K562 (cell line): ENCODE measurements around the gene DARS1. TPM values are rescaled to one million over a fixed set of nuclear protein-coding genes. Genes with fewer than 3 reads are reported as not detected.

Experiments
- ATAC-seq: fragments of 200-7000 bp; cut with Tn5 transposase; 3 replicates; pipeline ENCODE4 v1.9.1; 2020; ENCODE audit warnings: moderate library complexity
- BruUV-seq: library from RNA; stranded (reverse); fragments of 400-500 nt; replicated peaks from 2 replicates; lab custom pipeline; 2021; lab: Mats Ljungman, UMichigan
- CTCF ChIA-PET: fragments of 300-600 bp; formaldehyde crosslinking; extraction: SDS; loops from one replicate; lab custom pipeline; 2021; ENCODE audit warnings: low intra/inter-chr PET ratio; lab: Yijun Ruan, JAX
- POLR2A ChIA-PET: fragments of 300-600, 350-650 bp; sonication (Branson Sonifier 250); formaldehyde crosslinking; extraction: SDS; loops from one replicate; lab custom pipeline; 2021; ENCODE audit warnings: antibody characterized with exemption, inconsistent platforms; lab: Yijun Ruan, JAX
- DNase-seq, 4 experiments: peaks; one replicate each; pipeline versions ENCODE4 v3.0.0 to v3.0.0-alpha.2; 2011 to 2018; ENCODE audit warnings: low spot score in 3 of 4, mixed read lengths in 3 of 4; ENCODE audit errors: extremely low read depth in 1 of 4
- FAIRE-seq: peaks from 2 replicates; lab custom pipeline; 2011; peaks lifted over from hg19 to GRCh38; lab: Jason Lieb, UNC
- H2AFZ ChIP-seq: 2 replicates; pipeline ENCODE4 v1.6.0; 2011; ENCODE audit warnings: low read depth, low read length, control low read depth, inconsistent platforms
- H3K27ac ChIP-seq: fragments of 200-600 bp; 3 replicates; pipeline ENCODE4 v1.8.0; 2011; ENCODE audit warnings: low read depth, mild to moderate bottlenecking, control low read depth, inconsistent platforms, low read length, moderate library complexity, mixed read lengths; ENCODE audit errors: extremely low read depth
- H3K27me3 ChIP-seq, 2 experiments: fragments of 300-600 bp in 1 of 2; 2 replicates in 1 of 2; 3 replicates in 1 of 2; pipeline versions ENCODE4 v1.6.0 to v1.8.0; 2011; ENCODE audit warnings: inconsistent platforms in 2 of 2, low read length in 2 of 2, mild to moderate bottlenecking in 1 of 2, mixed read lengths in 1 of 2, moderate library complexity in 1 of 2; ENCODE audit not compliant: control insufficient read depth in 2 of 2, insufficient read depth in 2 of 2
- H3K36me3 ChIP-seq: fragments of 300-600 bp; 3 replicates; pipeline ENCODE4 v1.8.0; 2011; ENCODE audit warnings: mild to moderate bottlenecking, low read length, inconsistent platforms; ENCODE audit not compliant: control insufficient read depth, insufficient read depth
- H3K4me1 ChIP-seq, 2 experiments: fragments of 200-600 bp in 1 of 2; replicated peaks in 1 of 2; 2 replicates in 1 of 2; 3 replicates in 1 of 2; pipeline versions ENCODE4 v1.5.1 to v1.8.0; 2011; ENCODE audit warnings: inconsistent platforms in 2 of 2, low read length in 2 of 2, mild to moderate bottlenecking in 1 of 2, mixed read lengths in 1 of 2, moderate library complexity in 1 of 2; ENCODE audit not compliant: control insufficient read depth in 2 of 2, insufficient read depth in 2 of 2
- H3K4me2 ChIP-seq: 2 replicates; pipeline ENCODE4 v1.6.1; 2011; ENCODE audit warnings: low read length, control low read depth, inconsistent platforms, mixed read lengths; ENCODE audit not compliant: insufficient read depth
- H3K4me3 ChIP-seq: fragments of 200-600 bp; sonication (generic), shearing (Covaris generic); 2 replicates; pipeline ENCODE4 v1.5.1; 2016; ENCODE audit warnings: control low read depth, inconsistent platforms
- H3K79me2 ChIP-seq: fragments of 200-600 bp; 3 replicates; pipeline ENCODE4 v1.8.0; 2011; ENCODE audit warnings: low read length, inconsistent platforms; ENCODE audit not compliant: control insufficient read depth, insufficient read depth
- H3K9ac ChIP-seq, 2 experiments: 2 replicates each; pipeline versions ENCODE4 v1.6.0 to v1.6.1; 2011; ENCODE audit warnings: low read depth in 2 of 2, low read length in 2 of 2, control low read depth in 1 of 2, inconsistent platforms in 1 of 2, mild to moderate bottlenecking in 1 of 2, mixed read lengths in 1 of 2; ENCODE audit not compliant: insufficient read depth in 1 of 2
- H3K9me1 ChIP-seq: one replicate; pipeline ENCODE4 v1.6.0; 2011; ENCODE audit warnings: inconsistent platforms, mild to moderate bottlenecking, low read length, moderate library complexity; ENCODE audit not compliant: control insufficient read depth, insufficient read depth
- H3K9me3 ChIP-seq: replicated peaks from 2 replicates; pipeline ENCODE4 v1.5.1; 2011; ENCODE audit warnings: low read depth, low read length, inconsistent platforms; ENCODE audit not compliant: control insufficient read depth, insufficient read depth
- H4K20me1 ChIP-seq: replicated peaks from 2 replicates; pipeline ENCODE4 v1.6.1; 2011; ENCODE audit warnings: low read length, inconsistent platforms, mixed read lengths; ENCODE audit not compliant: control insufficient read depth, insufficient read depth
- BCOR ChIP-seq: fragments of 450-650 bp; IDR thresholded peaks from 2 replicates; pipeline ENCODE4 v1.6.1; 2016
- BRF1 ChIP-seq: IDR thresholded peaks from 3 replicates; pipeline ENCODE4 v1.6.1; 2011; ENCODE audit warnings: borderline replicate concordance, mild to moderate bottlenecking; ENCODE audit not compliant: insufficient read length; ENCODE audit errors: extremely low read depth
- CCNT2 ChIP-seq: IDR thresholded peaks from 2 replicates; pipeline ENCODE4 v1.6.1; 2011; ENCODE audit warnings: borderline replicate concordance, low read depth, mild to moderate bottlenecking, moderate library complexity, mixed read lengths, low read length; ENCODE audit not compliant: insufficient read length; ENCODE audit errors: extremely low read depth
- GMEB1 ChIP-seq: fragments of 250-450 bp; sonication (Bioruptor Pico); IDR thresholded peaks from 2 replicates; pipeline ENCODE4 v1.4.0; 2020; ENCODE audit warnings: mild to moderate bottlenecking
- HNRNPL ChIP-seq: fragments of 200-400 bp; formaldehyde crosslinking; IDR thresholded peaks from 2 replicates; pipeline ENCODE4 v1.6.1; 2017; ENCODE audit warnings: low read depth, mild to moderate bottlenecking, low read length
- MAFF ChIP-seq: IDR thresholded peaks from 2 replicates; pipeline ENCODE4 v1.6.1; 2012; ENCODE audit warnings: low read length, improper control_type of control experiment
- MTA1 ChIP-seq: fragments of 450-650 bp; IDR thresholded peaks from 2 replicates; pipeline ENCODE4 v1.6.1; 2017; ENCODE audit warnings: borderline replicate concordance
- NUFIP1 ChIP-seq: fragments of 450-650 bp; IDR thresholded peaks from 2 replicates; pipeline ENCODE4 v1.6.1; 2018; ENCODE audit not compliant: partially characterized antibody
- PKNOX1 ChIP-seq: fragments of 450-650 bp; IDR thresholded peaks from 2 replicates; pipeline ENCODE4 v1.6.1; 2016
- SIX5 ChIP-seq, 2 experiments: IDR thresholded peaks; 2 replicates each; pipeline ENCODE4 v1.6.1; 2011; ENCODE audit warnings: low read length in 2 of 2, borderline replicate concordance in 1 of 2, low read depth in 1 of 2, mild to moderate bottlenecking in 1 of 2, moderate library complexity in 1 of 2; ENCODE audit not compliant: insufficient read depth in 1 of 2
- TAF9B ChIP-seq: fragments of 450-650 bp; IDR thresholded peaks from 2 replicates; pipeline ENCODE4 v1.6.1; 2018; ENCODE audit warnings: mild to moderate bottlenecking; ENCODE audit not compliant: partially characterized antibody
- TRIM24 ChIP-seq, 2 experiments: fragments of 450-650 bp; IDR thresholded peaks; 2 replicates each; pipeline ENCODE4 v1.6.1; 2016
- ZNF124 ChIP-seq: sonication (generic); formaldehyde crosslinking; IDR thresholded peaks from 2 replicates; pipeline ENCODE4 v1.8.1; 2022; ENCODE audit warnings: missing genetic modification reagents
- ZNF583 ChIP-seq: fragments of 250-450 bp; sonication (Bioruptor Pico); IDR thresholded peaks from 2 replicates; pipeline ENCODE4 v1.4.0; 2020
- ZNF740 ChIP-seq, 3 experiments: fragments of 200-800 bp in 1 of 3; sonication (Bioruptor generic) in 1 of 3; sonication (generic) in 1 of 3; formaldehyde crosslinking in 1 of 3; IDR thresholded peaks; 2 replicates each; pipeline versions ENCODE4 v1.6.1 to v1.8.0; 2016 to 2022; ENCODE audit warnings: mild to moderate bottlenecking in 2 of 3, missing compliant biosample characterization in 2 of 3, missing genetic modification characterization in 2 of 3, missing genetic modification reagents in 1 of 3
- WGBS: fragments of 100-300 bp; shearing (Covaris generic); methylation state at CpG from one replicate; pipeline ENCODE4 v1.1.6; 2016; ENCODE audit warnings: low coverage, mixed read lengths; ENCODE audit not compliant: insufficient coverage; ENCODE audit errors: missing lambda C conversion rate; 5-methylcytosine and 5-hydroxymethylcytosine counted together
- in situ Hi-C: fragments of 300-500 bp; cut with MboI; formaldehyde crosslinking; loops from 4 replicates; pipeline ENCODE4 v1.15.0; 2018; ENCODE audit warnings: inconsistent platforms, mixed read lengths
- intact Hi-C: fragments of 100-400 bp; cut with micrococcal nuclease; formaldehyde crosslinking; loops from 2 replicates; pipeline ENCODE4 v1.14.2; 2022
- polyA plus RNA-seq, 8 experiments: library from polyadenylated mRNA; depleted of rRNA in 4 of 8; stranded (reverse) in 5 of 8; unstranded in 3 of 8; fragments of >200 nt; fragmentation: Nextera tagmentation in 2 of 8; fragmentation: Illumina TruSeq in 1 of 8; extraction: Ambion mirVana in 2 of 8; extraction: Trizol in 1 of 8; gene quantifications; 2 replicates each; pipeline versions ENCODE4 v1.2.1 to v1.2.3, GENCODE V29; 2011 to 2014; ENCODE audit warnings: inconsistent platforms in 1 of 8, missing spikeins in 1 of 8
- total RNA-seq, 7 experiments: library from RNA; depleted of rRNA in 6 of 7; stranded (reverse); fragments of >200 nt in 6 of 7; fragmentation: Illumina TruSeq in 2 of 7; extraction: Trizol in 2 of 7; gene quantifications; 2 replicates each; pipeline versions ENCODE4 v1.2.1 to v1.2.3, GENCODE V29; 2011 to 2021; ENCODE audit warnings: low replicate concordance in 1 of 7
- TF ChIP-seq, protein P1 (sequence below): fragments of 200-800 bp; sonication (Bioruptor generic); IDR thresholded peaks from 2 replicates; pipeline ENCODE4 v1.6.1; 2017; ENCODE audit warnings: missing genetic modification characterization, missing compliant biosample characterization

Gene DARS1
- total and polyA plus RNA-seq, 9 of the 15 experiments (the other 6 are each of a cell fraction or from before 2014, with no cell fraction given) = 91.5 to 239 (median 98.0) TPM

DNA sequence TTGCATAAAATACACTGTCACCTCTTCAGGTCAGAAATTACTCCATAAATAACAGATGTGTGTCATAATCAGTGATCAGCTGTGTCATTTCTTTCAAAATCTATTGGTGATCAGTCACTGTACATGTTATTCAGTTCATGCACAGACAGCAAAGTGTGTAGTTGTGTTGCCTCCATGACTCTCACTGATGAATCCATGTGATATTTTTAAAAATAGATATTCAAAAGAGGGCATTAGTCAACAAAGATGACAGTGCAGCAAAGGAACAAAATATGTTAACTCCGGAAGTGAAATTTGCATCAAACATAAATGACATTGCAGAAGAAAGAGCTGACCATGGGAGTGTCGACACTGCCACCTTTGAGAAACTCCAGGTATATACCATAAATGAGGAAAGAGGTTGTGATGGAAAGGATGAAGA, 92.0 kb downstream of the DARS1 start (continued):
- peak; percentile 63; the same call in 1 of the 2 replicates for TF ChIP-seq PKNOX1
- no peak for TF ChIP-seq BCOR
- no peak for TF ChIP-seq ZNF740 (CRISPR knock-in tag; IDR thresholded peaks at IDR 0.05)
- TF ChIP-seq ZNF740 (tag; IDR thresholded peaks at IDR 0.05) = no peak
- TF ChIP-seq HNRNPL = no peak
- peak in 1 of 2 experiments; percentile 48; a peak in 1 of 4 replicates for TF ChIP-seq TRIM24 (IDR thresholded peaks at IDR 0.05)
- TF ChIP-seq TAF9B = peak; percentile 47
- peak; percentile 52; the same call in 1 of the 2 replicates for TF ChIP-seq MAFF
- TF ChIP-seq NUFIP1 = no peak
- TF ChIP-seq, all 486 proteins: peak for 31

DNA sequence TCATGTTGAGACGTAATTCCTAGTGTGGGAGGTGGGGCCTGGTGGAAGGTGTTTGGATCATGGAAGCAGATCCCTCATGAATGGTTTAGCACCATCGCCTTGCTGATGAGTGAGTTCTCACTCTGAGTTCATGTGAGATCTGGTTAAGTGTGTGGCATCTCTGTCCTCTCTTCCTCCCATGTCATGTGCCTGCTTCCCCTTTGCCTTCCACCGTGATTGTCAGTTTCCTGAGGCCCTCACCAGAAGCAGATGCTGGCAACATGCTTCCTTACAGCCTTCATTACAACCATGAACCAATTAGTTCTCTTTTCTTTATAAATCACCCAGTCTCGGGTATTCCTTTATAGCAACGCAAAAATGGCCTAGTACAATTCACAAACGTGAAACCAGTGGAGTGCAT, 94.6 kb downstream of the DARS1 start:
- intact Hi-C loops (no loop called here), in situ Hi-C loops (no loop called here)
- POLR2A ChIA-PET = no interaction called here
- TF ChIP-seq ZNF583 (CRISPR knock-in tag) (no peak), BRF1 (no peak), SIX5 (IDR thresholded peaks at IDR 0.05; ENCODE audit: borderline replicate concordance in 1 of 2, insufficient read depth in 1 of 2, low read depth in 1 of 2, low read length in 2 of 2) (no peak), MTA1 (no peak), ZNF124 (CRISPR knock-in tag) (no peak), GMEB1 (CRISPR knock-in tag) (no peak), CCNT2 (no peak)
- TF ChIP-seq, protein P1, sequence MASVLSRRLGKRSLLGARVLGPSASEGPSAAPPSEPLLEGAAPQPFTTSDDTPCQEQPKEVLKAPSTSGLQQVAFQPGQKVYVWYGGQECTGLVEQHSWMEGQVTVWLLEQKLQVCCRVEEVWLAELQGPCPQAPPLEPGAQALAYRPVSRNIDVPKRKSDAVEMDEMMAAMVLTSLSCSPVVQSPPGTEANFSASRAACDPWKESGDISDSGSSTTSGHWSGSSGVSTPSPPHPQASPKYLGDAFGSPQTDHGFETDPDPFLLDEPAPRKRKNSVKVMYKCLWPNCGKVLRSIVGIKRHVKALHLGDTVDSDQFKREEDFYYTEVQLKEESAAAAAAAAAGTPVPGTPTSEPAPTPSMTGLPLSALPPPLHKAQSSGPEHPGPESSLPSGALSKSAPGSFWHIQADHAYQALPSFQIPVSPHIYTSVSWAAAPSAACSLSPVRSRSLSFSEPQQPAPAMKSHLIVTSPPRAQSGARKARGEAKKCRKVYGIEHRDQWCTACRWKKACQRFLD = no peak

More for the DNA sequence above, 94.6 kb downstream of the DARS1 start:
- Histone ChIP-seq H4K20me1 (no peaks in the 10 kb centered on the region), H3K9me1 (no peaks in the 10 kb centered on the region), H2AFZ (no peak overlapping the region), H3K79me2 (no peaks in the 10 kb centered on the region), H3K4me1 (peaks cover 0 to 7% of the 10 kb centered on the region in 2 experiments; a peak in 2 of 5 replicates), H3K9me3 (no peaks in the 10 kb centered on the region; the same call in 1 of the 2 replicates), H3K4me3 (no peak overlapping the region), H3K27me3 (no peaks in the 10 kb centered on the region), H3K4me2 (no peak overlapping the region), H3K36me3 (no peaks in the 10 kb centered on the region), H3K27ac (no peak overlapping the region), H3K9ac (no peak overlapping the region)
- WGBS = 31% methylated on average over 6 of the region's 6 CpGs
- CTCF ChIA-PET = no interaction called here
- ATAC-seq = no peak
- BruUV-seq = no TSS peak
- DNase-seq = no peak
- FAIRE-seq = peak; percentile 40
